Skeletal muscle tissue (tissue), 4 donors: ENCODE measurements around the gene PACRG. TPM values are rescaled to one million over a fixed set of nuclear protein-coding genes. Genes with fewer than 3 reads are reported as not detected.
A peak's percentile ranks its signal among the peaks of the same experiment; 100 is the strongest.

Experiments
- H3K27ac ChIP-seq: one replicate; pipeline ENCODE4 v1.7.0; 2013; ENCODE audit warnings: mild to moderate bottlenecking, low read depth, low read length, inconsistent platforms
- H3K27me3 ChIP-seq, 3 donors: one replicate each; pipeline ENCODE4 v1.7.0; 2013; ENCODE audit warnings: low read length in 3 of 3; ENCODE audit not compliant: control insufficient read depth in 3 of 3, insufficient read depth in 3 of 3
- H3K36me3 ChIP-seq, 3 donors: one replicate each; pipeline ENCODE4 v1.7.0; 2013; ENCODE audit warnings: low read length in 3 of 3; ENCODE audit not compliant: control insufficient read depth in 3 of 3, insufficient read depth in 3 of 3
- H3K4me1 ChIP-seq, 3 donors: one replicate each; pipeline ENCODE4 v1.7.0; 2013; ENCODE audit warnings: low read length in 3 of 3, mild to moderate bottlenecking in 3 of 3; ENCODE audit not compliant: control insufficient read depth in 3 of 3, insufficient read depth in 3 of 3
- H3K4me3 ChIP-seq, 3 donors: one replicate each; pipeline ENCODE4 v1.7.0; 2013; ENCODE audit warnings: low read length in 3 of 3
- H3K9ac ChIP-seq, 3 donors: one replicate each; pipeline ENCODE4 v1.7.0; 2013; ENCODE audit warnings: low read length in 3 of 3, mild to moderate bottlenecking in 3 of 3, moderate library complexity in 2 of 3, low read depth in 1 of 3
- H3K9me3 ChIP-seq, 3 donors: one replicate each; pipeline ENCODE4 v1.7.0; 2013; ENCODE audit warnings: low read length in 3 of 3; ENCODE audit not compliant: control insufficient read depth in 3 of 3
- total RNA-seq: library from RNA; depleted of rRNA; stranded (reverse); fragments of >200 nt; gene quantifications from one replicate; pipeline ENCODE4 v1.2.3, GENCODE V29; 2014
- donor health status: Osteomylitis.

PACRG gene
- total RNA-seq, 1 donor from 2014 or later: 1.0 TPM

- H3K4me3 ChIP-seq: peak overlapping the region; percentile 1 to 61 (median 18)
- peaks cover 13 to 24% (median 14%) of the 10 kb centered on the region in 3 donors for H3K4me1 ChIP-seq
- peak overlapping the region; percentile 4 to 39 (median 38) for H3K9ac ChIP-seq
- H3K9me3 ChIP-seq: no peaks in the 10 kb centered on the region
- peak overlapping the region; percentile 54 for H3K27ac ChIP-seq
- H3K27me3 ChIP-seq: no peaks in the 10 kb centered on the region
- no peaks in the 10 kb centered on the region for H3K36me3 ChIP-seq
These were observed 21.5 kb upstream of the PACRG start for GRCh38 chr6:162706232-162706631.

DNA sequence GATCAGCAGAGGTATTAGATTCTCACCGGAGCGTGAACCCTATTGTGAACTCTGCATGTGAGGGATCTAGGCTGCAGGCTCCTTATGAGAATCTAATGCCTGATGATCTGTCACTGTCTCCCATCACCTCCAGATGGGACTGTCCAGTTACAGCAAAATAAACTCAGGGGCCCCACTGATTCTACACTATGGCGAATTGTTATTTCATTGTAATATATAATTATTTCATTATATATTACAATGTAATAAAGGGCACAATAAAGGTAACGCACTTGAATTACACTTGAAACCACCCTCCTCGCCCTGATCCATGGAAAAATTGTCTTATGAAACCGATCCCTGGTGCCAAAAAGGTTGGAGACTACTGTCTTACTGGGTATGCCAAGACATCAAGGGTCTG, 18.8 kb upstream of the PACRG start:
- no peaks in the 10 kb centered on the region for H3K27me3 ChIP-seq
- no peaks in the 10 kb centered on the region for H3K36me3 ChIP-seq
- no peaks in the 10 kb centered on the region for H3K9me3 ChIP-seq
- H3K9ac ChIP-seq: no peak overlapping the region
- no peak overlapping the region for H3K4me3 ChIP-seq
- peaks cover 13 to 21% (median 14%) of the 10 kb centered on the region in 3 donors for H3K4me1 ChIP-seq
- no peak overlapping the region for H3K27ac ChIP-seq

GRCh38 chr6:162709431-162709830, 18.3 kb upstream of the PACRG start:
- Histone ChIP-seq H3K36me3 (no peaks in the 10 kb centered on the region), H3K9me3 (no peaks in the 10 kb centered on the region), H3K9ac (no peak overlapping the region), H3K27ac (no peak overlapping the region), H3K4me3 (no peak overlapping the region), H3K4me1 (peaks cover 13 to 21% (median 14%) of the 10 kb centered on the region in 3 donors), H3K27me3 (no peaks in the 10 kb centered on the region)

GRCh38 chr6:162710419-162710818, 17.4 kb upstream of the PACRG start:
- Histone ChIP-seq H3K9me3 (no peaks in the 10 kb centered on the region), H3K4me1 (peaks cover 13 to 17% (median 14%) of the 10 kb centered on the region in 3 donors), H3K27me3 (no peaks in the 10 kb centered on the region), H3K36me3 (no peaks in the 10 kb centered on the region), H3K9ac (no peak overlapping the region), H3K4me3 (no peak overlapping the region), H3K27ac (peak overlapping the region; percentile 36)

- no peaks in the 10 kb centered on the region for H3K27me3 ChIP-seq
- no peaks in the 10 kb centered on the region for H3K9me3 ChIP-seq
- no peaks in the 10 kb centered on the region for H3K36me3 ChIP-seq
- H3K9ac ChIP-seq: no peak overlapping the region
- no peak overlapping the region for H3K4me3 ChIP-seq
- no peak overlapping the region for H3K27ac ChIP-seq
- peaks cover 10 to 14% (median 12%) of the 10 kb centered on the region in 3 donors for H3K4me1 ChIP-seq
These were observed 16.8 kb upstream of the PACRG start for GRCh38 chr6:162710936-162711335.

DNA sequence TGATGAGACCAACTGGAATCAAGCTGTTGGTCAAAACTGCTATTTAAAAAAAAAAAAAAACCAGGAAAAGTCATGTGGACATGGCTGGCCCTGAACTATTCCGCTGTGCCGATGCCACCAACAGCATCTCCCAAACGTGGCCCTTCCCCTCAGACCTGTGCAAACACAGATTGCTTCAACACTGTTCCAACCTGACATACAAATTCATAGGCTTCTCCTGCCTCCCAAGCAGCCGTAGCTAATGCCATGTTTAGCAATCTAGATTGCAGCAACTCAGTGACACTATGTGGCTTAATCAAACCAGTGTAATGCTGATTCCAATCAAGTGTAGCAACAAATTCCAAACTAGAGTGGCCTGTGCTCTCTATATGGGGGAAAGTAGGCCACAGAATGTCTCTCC, 16.4 kb upstream of the PACRG start:
- Histone ChIP-seq H3K36me3 (no peaks in the 10 kb centered on the region), H3K4me1 (peaks cover 6 to 12% (median 12%) of the 10 kb centered on the region in 3 donors), H3K4me3 (no peak overlapping the region), H3K9me3 (no peaks in the 10 kb centered on the region), H3K27ac (no peak overlapping the region), H3K27me3 (no peaks in the 10 kb centered on the region), H3K9ac (no peak overlapping the region)

DNA sequence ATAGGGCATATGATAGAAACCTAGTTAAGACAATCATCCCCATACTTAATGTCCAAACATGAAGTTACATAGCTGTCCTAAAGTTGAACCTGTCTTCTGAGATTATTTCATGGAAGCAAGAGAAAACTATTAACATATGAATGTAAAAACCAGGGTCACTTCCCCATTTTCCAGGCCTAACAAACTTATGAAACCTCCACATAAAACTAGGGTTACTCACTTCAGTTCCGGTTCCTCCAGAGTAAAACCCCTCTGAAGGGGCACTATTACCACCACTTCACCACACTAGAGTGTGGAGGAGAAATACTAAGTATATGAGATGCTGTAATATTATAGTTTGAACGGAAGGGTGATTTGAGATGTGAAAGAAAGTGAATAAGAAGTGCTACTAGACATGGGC, 15.1 kb upstream of the PACRG start:
- Histone ChIP-seq H3K36me3 (no peaks in the 10 kb centered on the region), H3K9me3 (no peaks in the 10 kb centered on the region), H3K4me1 (peaks cover 2 to 12% (median 9%) of the 10 kb centered on the region in 3 donors), H3K27ac (no peak overlapping the region), H3K27me3 (no peaks in the 10 kb centered on the region), H3K9ac (no peak overlapping the region), H3K4me3 (no peak overlapping the region)

GRCh38 chr6:162713974-162714780, 13.6 kb upstream of the PACRG start:
- Histone ChIP-seq H3K27me3 (no peaks in the 10 kb centered on the region), H3K36me3 (no peaks in the 10 kb centered on the region), H3K9me3 (no peaks in the 10 kb centered on the region), H3K4me3 (no peak overlapping the region), H3K9ac (no peak overlapping the region), H3K4me1 (peaks cover 2 to 14% (median 9%) of the 10 kb centered on the region in 3 donors), H3K27ac (no peak overlapping the region)

DNA sequence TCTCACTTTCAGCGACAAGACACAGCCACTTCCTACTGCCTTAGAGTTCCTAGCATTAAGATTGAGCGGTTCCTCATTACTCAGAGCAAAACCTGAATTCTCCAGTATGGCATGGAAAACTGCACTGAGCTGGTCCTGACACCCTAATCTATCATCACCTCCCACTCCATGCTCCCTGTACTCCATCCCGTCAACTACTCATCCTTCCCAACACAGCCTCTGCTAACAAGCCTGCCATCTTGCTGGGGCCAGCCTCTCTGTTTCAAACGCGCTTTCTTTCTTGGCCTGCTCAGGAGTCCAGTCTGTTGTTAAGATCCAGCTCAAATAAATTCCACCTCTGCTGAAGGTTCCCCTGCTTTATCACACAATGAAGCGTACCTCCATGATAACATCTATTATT, 12.2 kb upstream of the PACRG start:
- Histone ChIP-seq H3K9me3 (no peaks in the 10 kb centered on the region), H3K4me3 (no peak overlapping the region), H3K9ac (no peak overlapping the region), H3K27me3 (no peaks in the 10 kb centered on the region), H3K27ac (no peak overlapping the region), H3K36me3 (no peaks in the 10 kb centered on the region), H3K4me1 (peaks cover 2 to 11% (median 5%) of the 10 kb centered on the region in 3 donors)

DNA sequence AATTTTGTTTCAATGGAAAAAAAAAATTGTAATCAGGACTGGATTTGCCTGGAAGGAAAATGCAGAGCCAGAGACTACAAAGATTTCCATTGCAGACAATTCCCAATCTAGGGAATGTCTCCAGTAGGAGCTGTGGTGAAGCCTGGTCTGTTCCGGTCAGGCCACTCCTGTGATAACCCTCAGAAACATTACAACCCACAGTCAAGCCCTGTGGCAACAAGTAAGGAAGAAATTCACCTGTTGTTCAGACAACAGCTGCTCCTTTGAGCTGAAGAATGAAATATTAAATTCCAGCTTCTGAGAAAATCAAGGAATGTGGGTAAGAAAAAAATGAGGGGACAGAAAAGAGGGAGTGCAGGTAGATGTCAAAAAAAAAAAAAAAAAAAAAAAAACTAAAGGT, 8.2 kb upstream of the PACRG start:
- Histone ChIP-seq H3K27ac (no peak overlapping the region), H3K4me3 (no peak overlapping the region), H3K9ac (no peak overlapping the region), H3K27me3 (no peaks in the 10 kb centered on the region), H3K36me3 (no peaks in the 10 kb centered on the region), H3K4me1 (peaks cover 3 to 19% (median 6%) of the 10 kb centered on the region in 3 donors), H3K9me3 (no peaks in the 10 kb centered on the region)
